ENCODE measurements around the gene IGFBP7. TPM values are rescaled to one million over a fixed set of nuclear protein-coding genes. Genes with fewer than 3 reads are reported as not detected.
"Not testable (repeated sequence)": the region's sequence is repeated elsewhere in the genome, so short reads cannot be mapped to it uniquely, and the experiment has no call there.

IGFBP7 gene
- total and polyA plus RNA-seq, 2 donors from 2014 or later = 1,703 to 2,157 TPM

DNA sequence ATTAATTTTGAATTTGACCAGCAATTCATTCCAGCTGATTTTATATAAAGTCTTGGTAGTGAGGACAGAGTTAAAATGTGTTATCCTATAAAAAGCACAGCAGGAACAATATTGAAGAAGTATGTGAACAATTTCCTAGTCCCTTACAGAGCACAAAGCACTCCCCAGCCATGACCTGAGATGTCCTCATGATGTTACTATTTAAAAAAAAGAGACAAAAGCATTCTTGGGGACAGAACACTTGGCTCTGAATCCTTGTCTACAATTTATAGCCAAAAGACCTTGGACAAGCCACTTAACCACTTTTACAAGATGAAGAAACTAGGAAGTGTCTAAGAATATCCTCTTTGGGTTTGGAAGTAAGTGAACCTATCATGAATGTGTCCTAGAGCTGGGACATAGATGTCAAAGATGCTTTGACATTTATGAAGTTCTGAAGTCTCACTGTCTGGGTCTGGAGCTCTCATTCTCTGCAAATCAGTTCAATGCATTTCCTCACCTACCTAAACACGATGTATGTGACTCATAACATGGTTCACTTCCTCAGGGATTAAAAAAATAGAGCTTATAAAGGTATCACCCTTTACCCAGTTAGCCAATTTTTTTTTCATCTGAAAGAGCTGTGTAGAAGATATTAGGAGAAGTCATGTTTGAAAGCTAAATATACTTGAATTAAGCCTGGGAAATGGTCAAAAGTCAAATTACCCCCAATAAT lies 61.4 kb downstream of the IGFBP7 start:
- Histone ChIP-seq H3K27me3 (ENCODE audit: control insufficient read depth, insufficient read depth, low read length) (no peaks in the 10 kb centered on the region), H3K4me3 (ENCODE audit: low read length in 3 of 3) (no peak overlapping the region), H3K36me3 (ENCODE audit: control insufficient read depth in 2 of 3, insufficient read depth in 3 of 3, low read length in 3 of 3) (peaks cover 0 to 4% (median 0%) of the 10 kb centered on the region in 3 donors), H3K27ac (ENCODE audit: low read depth in 2 of 2, low read length in 2 of 2) (peak overlapping the region; percentile 17 to 84), H3K4me1 (ENCODE audit: control insufficient read depth in 2 of 3, insufficient read depth in 2 of 3, low read depth in 1 of 3, low read length in 3 of 3) (peaks cover 0 to 45% (median 37%) of the 10 kb centered on the region in 3 donors), H3K9me3 (ENCODE audit: control insufficient read depth in 2 of 3, insufficient read depth in 1 of 3, low read length in 3 of 3) (no peaks in the 10 kb centered on the region), H3K9ac (ENCODE audit: low read length in 3 of 3) (no peak overlapping the region)
- FAIRE-seq (no peak), DNase-seq (peak in 1 of 5 donors; percentile 26)
- TF ChIP-seq, protein P1, sequence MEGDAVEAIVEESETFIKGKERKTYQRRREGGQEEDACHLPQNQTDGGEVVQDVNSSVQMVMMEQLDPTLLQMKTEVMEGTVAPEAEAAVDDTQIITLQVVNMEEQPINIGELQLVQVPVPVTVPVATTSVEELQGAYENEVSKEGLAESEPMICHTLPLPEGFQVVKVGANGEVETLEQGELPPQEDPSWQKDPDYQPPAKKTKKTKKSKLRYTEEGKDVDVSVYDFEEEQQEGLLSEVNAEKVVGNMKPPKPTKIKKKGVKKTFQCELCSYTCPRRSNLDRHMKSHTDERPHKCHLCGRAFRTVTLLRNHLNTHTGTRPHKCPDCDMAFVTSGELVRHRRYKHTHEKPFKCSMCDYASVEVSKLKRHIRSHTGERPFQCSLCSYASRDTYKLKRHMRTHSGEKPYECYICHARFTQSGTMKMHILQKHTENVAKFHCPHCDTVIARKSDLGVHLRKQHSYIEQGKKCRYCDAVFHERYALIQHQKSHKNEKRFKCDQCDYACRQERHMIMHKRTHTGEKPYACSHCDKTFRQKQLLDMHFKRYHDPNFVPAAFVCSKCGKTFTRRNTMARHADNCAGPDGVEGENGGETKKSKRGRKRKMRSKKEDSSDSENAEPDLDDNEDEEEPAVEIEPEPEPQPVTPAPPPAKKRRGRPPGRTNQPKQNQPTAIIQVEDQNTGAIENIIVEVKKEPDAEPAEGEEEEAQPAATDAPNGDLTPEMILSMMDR (IDR thresholded peaks at IDR 0.05; ENCODE audit: borderline replicate concordance, extremely low read depth, insufficient read depth) = no peak
- intact Hi-C loops (cut with DNase I) = no loop called here

DNA sequence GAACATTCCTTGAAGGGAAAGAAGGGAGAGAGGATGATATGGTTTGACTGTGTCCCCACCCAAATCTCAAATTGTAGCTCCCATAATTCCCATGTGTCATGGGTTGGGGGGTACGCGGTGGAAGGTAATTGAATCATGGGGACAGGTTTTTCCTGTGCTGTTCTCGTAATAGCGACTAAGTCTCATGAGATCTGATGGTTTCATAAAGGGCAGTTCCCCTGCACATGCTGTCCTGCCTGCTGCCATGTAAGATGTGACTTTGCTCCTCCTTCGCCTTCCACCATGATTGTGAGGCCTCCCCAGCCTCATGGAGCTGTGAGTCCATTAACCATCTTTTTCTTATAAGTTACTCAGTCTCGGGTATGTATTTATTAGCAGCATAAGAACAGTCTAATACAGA lies 63.1 kb downstream of the IGFBP7 start:
- H3K4me3 ChIP-seq (ENCODE audit: low read length in 3 of 3); H3K9me3 ChIP-seq (ENCODE audit: control insufficient read depth in 2 of 3, insufficient read depth in 1 of 3, low read length in 3 of 3); FAIRE-seq; DNase-seq; H3K9ac ChIP-seq (ENCODE audit: low read length in 3 of 3); intact Hi-C loops (cut with DNase I); H3K27me3 ChIP-seq (ENCODE audit: control insufficient read depth, insufficient read depth, low read length); H3K36me3 ChIP-seq (ENCODE audit: control insufficient read depth in 2 of 3, insufficient read depth in 3 of 3, low read length in 3 of 3): not testable (repeated sequence)
- peak overlapping the region in 1 of 2 donors; percentile 83 for H3K27ac ChIP-seq (ENCODE audit: low read depth in 2 of 2, low read length in 2 of 2)
- peaks cover 0 to 39% (median 38%) of the 10 kb centered on the region in 3 donors for H3K4me1 ChIP-seq (ENCODE audit: control insufficient read depth in 2 of 3, insufficient read depth in 2 of 3, low read depth in 1 of 3, low read length in 3 of 3)

DNA sequence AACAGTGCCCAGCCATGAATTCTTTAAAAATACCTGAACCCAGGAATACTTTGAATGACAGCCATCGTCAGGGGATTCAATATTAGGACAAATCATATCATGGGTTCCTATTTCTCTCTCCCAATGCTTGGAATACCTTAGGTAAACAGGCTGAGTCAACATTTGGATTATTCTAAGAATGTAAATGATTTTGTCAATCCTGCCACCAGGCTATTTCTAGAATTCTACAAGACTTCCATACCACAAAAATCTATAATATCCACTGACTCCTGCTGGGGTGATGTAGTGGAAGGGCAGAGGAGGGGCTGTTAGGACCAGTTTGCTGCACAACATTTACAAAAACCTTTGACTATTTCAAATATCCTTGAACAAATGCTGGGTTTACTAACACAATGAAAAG lies 65.2 kb downstream of the IGFBP7 start:
- H3K27ac ChIP-seq (ENCODE audit: low read depth in 2 of 2, low read length in 2 of 2) = peak overlapping the region; percentile 65 to 83
- peaks cover 0 to 37% (median 29%) of the 10 kb centered on the region in 3 donors for H3K4me1 ChIP-seq (ENCODE audit: control insufficient read depth in 2 of 3, insufficient read depth in 2 of 3, low read depth in 1 of 3, low read length in 3 of 3)
- no peak overlapping the region for H3K4me3 ChIP-seq (ENCODE audit: low read length in 3 of 3)
- no peak for DNase-seq
- H3K9me3 ChIP-seq (ENCODE audit: control insufficient read depth in 2 of 3, insufficient read depth in 1 of 3, low read length in 3 of 3) = no peaks in the 10 kb centered on the region
- FAIRE-seq = no peak
- no peaks in the 10 kb centered on the region for H3K27me3 ChIP-seq (ENCODE audit: control insufficient read depth, insufficient read depth, low read length)
- H3K36me3 ChIP-seq (ENCODE audit: control insufficient read depth in 2 of 3, insufficient read depth in 3 of 3, low read length in 3 of 3) = peaks cover 2 to 9% (median 5%) of the 10 kb centered on the region in 3 donors
- intact Hi-C loops (cut with DNase I) = no loop called here
- TF ChIP-seq, protein P1 (IDR thresholded peaks at IDR 0.05; ENCODE audit: borderline replicate concordance, extremely low read depth, insufficient read depth) = no peak
- H3K9ac ChIP-seq (ENCODE audit: low read length in 3 of 3) = no peak overlapping the region

DNA sequence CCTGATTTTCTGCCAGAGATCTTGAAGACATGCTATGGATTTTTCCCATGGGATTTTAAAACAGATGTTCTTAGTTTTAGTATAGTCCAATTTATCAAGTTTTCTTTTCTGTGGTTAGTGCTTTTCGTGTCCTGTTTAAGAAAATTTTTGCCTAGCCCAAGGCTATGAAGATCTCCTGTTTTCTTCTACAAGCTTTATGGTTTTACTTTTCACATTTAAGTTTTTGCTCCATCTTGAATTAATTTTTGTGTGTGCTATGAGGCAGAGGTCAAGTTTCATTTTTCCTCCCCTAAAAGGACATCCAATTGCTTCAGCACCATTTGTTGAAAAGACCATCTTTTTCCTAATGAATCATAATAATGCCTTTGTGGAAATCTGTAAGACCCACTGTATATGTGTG lies 65.9 kb downstream of the IGFBP7 start:
- no peaks in the 10 kb centered on the region for H3K27me3 ChIP-seq (ENCODE audit: control insufficient read depth, insufficient read depth, low read length)
- FAIRE-seq (no peak), DNase-seq (no peak)
- H3K36me3 ChIP-seq (ENCODE audit: control insufficient read depth in 2 of 3, insufficient read depth in 3 of 3, low read length in 3 of 3) = peaks cover 2 to 16% (median 5%) of the 10 kb centered on the region in 3 donors
- no peaks in the 10 kb centered on the region for H3K9me3 ChIP-seq (ENCODE audit: control insufficient read depth in 2 of 3, insufficient read depth in 1 of 3, low read length in 3 of 3)
- TF ChIP-seq, protein P1 (IDR thresholded peaks at IDR 0.05; ENCODE audit: borderline replicate concordance, extremely low read depth, insufficient read depth) = no peak
- intact Hi-C loops (cut with DNase I) = no loop called here
- peak overlapping the region; percentile 65 to 95 for H3K27ac ChIP-seq (ENCODE audit: low read depth in 2 of 2, low read length in 2 of 2)
- no peak overlapping the region for H3K4me3 ChIP-seq (ENCODE audit: low read length in 3 of 3)
- peaks cover 0 to 31% (median 29%) of the 10 kb centered on the region in 3 donors for H3K4me1 ChIP-seq (ENCODE audit: control insufficient read depth in 2 of 3, insufficient read depth in 2 of 3, low read depth in 1 of 3, low read length in 3 of 3)
- peak overlapping the region in 1 of 3 donors; percentile 49 for H3K9ac ChIP-seq (ENCODE audit: low read length in 3 of 3)

All from kidney (tissue), 14 donors.